WTC11 (cell line): Measurements from ENCODE around the gene HRH1. TPM values are rescaled to one million over a fixed set of nuclear protein-coding genes. Genes with fewer than 3 reads are reported as not detected.

Experiments used
- ATAC-seq: fragments of 200-7000 bp; cut with Tn5 transposase; 2 replicates; pipeline ENCODE4 v1.10.0; 2021; ENCODE audit warnings: mild to moderate bottlenecking, moderate library complexity
- CTCF ChIA-PET: fragments of 300-600 bp; sonication (Branson Sonifier 250); formaldehyde crosslinking; loops from one replicate; lab custom pipeline; 2021; ENCODE audit warnings: antibody characterized with exemption; lab: Charles Lee
- POLR2A ChIA-PET: fragments of 350-600 bp; sonication (Branson Sonifier 250); formaldehyde crosslinking; loops from one replicate; lab custom pipeline; 2021; ENCODE audit warnings: antibody characterized with exemption; lab: Charles Lee
- DNase-seq: peaks from one replicate; pipeline ENCODE4 v3.0.0; 2021; ENCODE audit warnings: low spot score
- H3K27ac Mint-ChIP-seq: 2 replicates; pipeline ENCODE4 v1.8.0; 2021; ENCODE audit warnings: mixed read lengths
- H3K27me3 Mint-ChIP-seq: 2 replicates; pipeline ENCODE4 v1.8.0; 2021; ENCODE audit warnings: low read depth, mild to moderate bottlenecking, moderate library complexity, mixed read lengths
- H3K36me3 Mint-ChIP-seq: 2 replicates; pipeline ENCODE4 v1.8.0; 2021; ENCODE audit warnings: mixed read lengths
- H3K4me1 Mint-ChIP-seq: 2 replicates; pipeline ENCODE4 v1.8.0; 2022; ENCODE audit warnings: mixed read lengths
- H3K4me3 Mint-ChIP-seq: 2 replicates; pipeline ENCODE4 v1.8.0; 2021; ENCODE audit warnings: mild to moderate bottlenecking, moderate library complexity, mixed read lengths
- H3K9me3 Mint-ChIP-seq: 2 replicates; pipeline ENCODE4 v1.8.0; 2021; ENCODE audit warnings: mixed read lengths
- ARID4B ChIP-seq: sonication (generic); formaldehyde crosslinking; IDR thresholded peaks from 2 replicates; pipeline ENCODE4 v1.8.0; 2023; ENCODE audit warnings: missing genetic modification reagents, mild to moderate bottlenecking, borderline replicate concordance
- ATF2 ChIP-seq: sonication (generic); formaldehyde crosslinking; IDR thresholded peaks from 2 replicates; pipeline ENCODE4 v1.8.1; 2022; ENCODE audit warnings: low read depth, missing genetic modification reagents, borderline replicate concordance
- CREM ChIP-seq: sonication (generic); formaldehyde crosslinking; IDR thresholded peaks from 2 replicates; pipeline ENCODE4 v1.8.1; 2022; ENCODE audit warnings: mild to moderate bottlenecking, missing genetic modification reagents, moderate library complexity
- E2F1 ChIP-seq: sonication (generic); formaldehyde crosslinking; IDR thresholded peaks from 2 replicates; pipeline ENCODE4 v1.8.0; 2022; ENCODE audit warnings: mild to moderate bottlenecking, missing genetic modification reagents
- ESRRA ChIP-seq: sonication (generic); formaldehyde crosslinking; IDR thresholded peaks from 2 replicates; pipeline ENCODE4 v1.8.1; 2022; ENCODE audit warnings: mild to moderate bottlenecking, missing genetic modification reagents, borderline replicate concordance
- HMGA2 ChIP-seq: fragments of 250-450 bp; sonication (Bioruptor Pico); IDR thresholded peaks from 2 replicates; pipeline ENCODE4 v1.4.0; 2021; ENCODE audit warnings: mild to moderate bottlenecking, moderate library complexity
- JAZF1 ChIP-seq: fragments of 250-450 bp; sonication (Bioruptor Pico); IDR thresholded peaks from 2 replicates; pipeline ENCODE4 v1.9.0; 2021; ENCODE audit warnings: moderate library complexity, mild to moderate bottlenecking, inconsistent platforms
- MLX ChIP-seq: sonication (generic); formaldehyde crosslinking; IDR thresholded peaks from 2 replicates; pipeline ENCODE4 v1.8.1; 2023; ENCODE audit warnings: mild to moderate bottlenecking, missing genetic modification reagents, moderate library complexity
- NFATC4 ChIP-seq: fragments of 250-450 bp; sonication (Bioruptor Pico); IDR thresholded peaks from 2 replicates; pipeline ENCODE4 v1.9.0; 2021; ENCODE audit warnings: mild to moderate bottlenecking
- SP1 ChIP-seq: sonication (generic); formaldehyde crosslinking; conservative IDR thresholded peaks from 2 replicates; pipeline ENCODE4 v1.8.1; 2022; ENCODE audit warnings: missing genetic modification reagents
- TP53 ChIP-seq: sonication (generic); formaldehyde crosslinking; IDR thresholded peaks from 2 replicates; pipeline ENCODE4 v1.8.1; 2023; ENCODE audit warnings: mild to moderate bottlenecking, missing genetic modification reagents
- ZNF121 ChIP-seq: sonication (generic); formaldehyde crosslinking; IDR thresholded peaks from 2 replicates; pipeline ENCODE4 v1.8.0; 2023; ENCODE audit warnings: missing genetic modification reagents
- ZNF263 ChIP-seq: sonication (generic); formaldehyde crosslinking; IDR thresholded peaks from 2 replicates; pipeline ENCODE4 v1.8.1; 2022; ENCODE audit warnings: low read depth, mild to moderate bottlenecking, moderate library complexity, missing genetic modification reagents
- ZNF281 ChIP-seq: sonication (generic); formaldehyde crosslinking; IDR thresholded peaks from 2 replicates; pipeline ENCODE4 v1.8.0; 2023; ENCODE audit warnings: mild to moderate bottlenecking, missing genetic modification reagents
- ZNF671 ChIP-seq: fragments of 250-450 bp; sonication (Bioruptor Pico); IDR thresholded peaks from 2 replicates; pipeline ENCODE4 v1.8.0; 2021; ENCODE audit warnings: mild to moderate bottlenecking
- total RNA-seq: library from RNA; stranded (reverse); gene quantifications from 3 replicates; pipeline ENCODE4 v1.2.3, GENCODE V29; 2021

Gene HRH1
- total RNA-seq, 1 experiment from 2014 or later = not detected

GRCh38 chr3:11185144-11185543 lies 30.9 kb downstream of the HRH1 start:
- Mint-ChIP-seq H3K4me1 (no peaks in the 10 kb centered on the region), H3K9me3 (peaks cover 5% of the 10 kb centered on the region), H3K4me3 (no peak overlapping the region), H3K27me3 (no peaks in the 10 kb centered on the region; the same call in 1 of the 2 replicates), H3K36me3 (no peaks in the 10 kb centered on the region), H3K27ac (no peak overlapping the region)
- ATAC-seq (no peak), DNase-seq (no peak)
- POLR2A ChIA-PET = no interaction called here
- TF ChIP-seq SP1 (CRISPR knock-in tag) (no peak), TP53 (CRISPR knock-in tag) (no peak), ZNF263 (CRISPR knock-in tag) (no peak), NFATC4 (CRISPR knock-in tag) (no peak), ZNF121 (no peak), ZNF281 (CRISPR knock-in tag) (no peak), JAZF1 (CRISPR knock-in tag) (no peak), E2F1 (CRISPR knock-in tag) (no peak), ATF2 (CRISPR knock-in tag) (no peak), ARID4B (CRISPR knock-in tag) (no peak), ESRRA (CRISPR knock-in tag) (no peak), CREM (CRISPR knock-in tag) (no peak), HMGA2 (CRISPR knock-in tag) (no peak), MLX (CRISPR knock-in tag) (no peak)
- CTCF ChIA-PET = interaction anchor here (0.8 kb wide), 1 partner anchor 53 kb away, joined by 4 read pairs; no protein-coding TSS in a partner anchor

- ATAC-seq = no peak
- TF ChIP-seq ZNF671 (CRISPR knock-in tag) = no peak
- TF ChIP-seq, all 79 proteins: peak for 0
- Mint-ChIP-seq H3K4me1 (no peaks in the 10 kb centered on the region), H3K27ac (no peak overlapping the region), H3K27me3 (no peaks in the 10 kb centered on the region), H3K4me3 (no peak overlapping the region), H3K36me3 (no peaks in the 10 kb centered on the region), H3K9me3 (no peaks in the 10 kb centered on the region)
- POLR2A ChIA-PET = no interaction called here
- no peak for DNase-seq
- CTCF ChIA-PET = interaction anchor here (0.8 to 0.9 kb wide), 2 partner anchors 31 to 52 kb away, joined by 4 read pairs; no protein-coding TSS in a partner anchor
Measured at GRCh38 chr3:11185564-11186317, 31.4 kb downstream of the HRH1 start.
